Measurements from ENCODE around the gene KCTD15. TPM values are rescaled to one million over a fixed set of nuclear protein-coding genes. Genes with fewer than 3 reads are reported as not detected.

Gene KCTD15
- polyA plus RNA-seq, 1 donor (not counting 4 experiments of a cell fraction or from before 2014, with no cell fraction given), result 16.2 TPM

DNA sequence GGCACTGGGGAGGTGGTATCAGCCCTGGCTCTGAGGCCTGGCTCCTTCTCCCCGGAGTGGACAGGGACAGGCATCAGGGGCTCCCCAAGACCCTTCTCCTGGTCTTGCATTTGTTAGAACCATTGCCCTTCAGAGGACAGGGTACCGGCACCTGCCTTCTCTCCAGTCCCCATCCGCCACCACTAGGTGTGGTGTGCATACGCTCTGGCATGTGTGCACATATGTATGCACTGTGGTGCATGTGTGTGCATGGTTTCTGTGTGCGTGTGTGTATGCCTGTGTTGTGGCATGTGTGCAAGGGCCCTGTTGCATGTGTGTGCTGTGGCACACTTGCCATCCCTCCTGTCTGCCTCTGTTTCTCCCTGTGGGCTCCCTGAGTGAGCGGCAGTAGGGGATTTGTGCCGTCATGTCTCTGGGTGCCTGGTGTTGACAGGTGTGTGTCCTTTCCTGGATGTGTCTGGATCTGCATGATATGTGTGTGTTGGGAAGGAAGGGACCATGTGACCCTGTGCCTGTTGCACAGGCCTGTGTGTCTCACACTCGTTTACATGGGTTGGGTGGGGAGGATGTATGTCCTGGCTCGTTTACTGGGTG lies 9.3 kb downstream of the KCTD15 start:
- Histone ChIP-seq H3K9me3 (ENCODE audit: control insufficient read depth, low read depth, low read length) (no peaks in the 10 kb centered on the region), H3K27ac (ENCODE audit: control insufficient read depth, insufficient read depth, low read length) (no peak overlapping the region), H3K79me2 (ENCODE audit: control insufficient read depth, insufficient read depth, low read length) (peaks cover 7% of the 10 kb centered on the region), H3K4me3 (ENCODE audit: control insufficient read depth in 2 of 3, extremely low read depth in 1 of 3, insufficient read depth in 2 of 3, low read depth in 1 of 3, low read length in 3 of 3) (no peak overlapping the region), H4K20me1 (ENCODE audit: control insufficient read depth, extremely low read depth, insufficient read depth, low read length) (peaks cover 10% of the 10 kb centered on the region), H3K36me3 (ENCODE audit: control insufficient read depth in 2 of 2, extremely low read depth in 1 of 2, insufficient read depth in 2 of 2, low read length in 2 of 2) (peaks cover 6 to 44% of the 10 kb centered on the region in 2 experiments), H3K4me1 (ENCODE audit: control insufficient read depth, extremely low read depth, insufficient read depth, low read length) (peaks cover 24% of the 10 kb centered on the region), H3K9me1 (ENCODE audit: control insufficient read depth, extremely low read depth, insufficient read depth, low read length) (peaks cover 3% of the 10 kb centered on the region), H3K9ac (ENCODE audit: control insufficient read depth, extremely low read depth, insufficient read depth, low read length) (no peak overlapping the region), H3K27me3 (ENCODE audit: control insufficient read depth, extremely low read depth, insufficient read depth, low read length) (no peaks in the 10 kb centered on the region), H3K4me2 (ENCODE audit: control insufficient read depth, extremely low read depth, insufficient read depth, low read depth, low read length) (peak overlapping the region; percentile 32), H2AFZ (ENCODE audit: control insufficient read depth, low read length) (no peak overlapping the region)
- dilution Hi-C loops (cut with MboI; ENCODE audit: extremely low pct_ligation_motif_present, low sequenced_read_pairs), result no loop called here
- FAIRE-seq, result no peak
- DNase-seq (ENCODE audit: low read depth, low spot score), result no peak
- no peak for TF ChIP-seq EZH2 (IDR thresholded peaks at IDR 0.05; ENCODE audit: low read length)
- TF ChIP-seq, protein P1, sequence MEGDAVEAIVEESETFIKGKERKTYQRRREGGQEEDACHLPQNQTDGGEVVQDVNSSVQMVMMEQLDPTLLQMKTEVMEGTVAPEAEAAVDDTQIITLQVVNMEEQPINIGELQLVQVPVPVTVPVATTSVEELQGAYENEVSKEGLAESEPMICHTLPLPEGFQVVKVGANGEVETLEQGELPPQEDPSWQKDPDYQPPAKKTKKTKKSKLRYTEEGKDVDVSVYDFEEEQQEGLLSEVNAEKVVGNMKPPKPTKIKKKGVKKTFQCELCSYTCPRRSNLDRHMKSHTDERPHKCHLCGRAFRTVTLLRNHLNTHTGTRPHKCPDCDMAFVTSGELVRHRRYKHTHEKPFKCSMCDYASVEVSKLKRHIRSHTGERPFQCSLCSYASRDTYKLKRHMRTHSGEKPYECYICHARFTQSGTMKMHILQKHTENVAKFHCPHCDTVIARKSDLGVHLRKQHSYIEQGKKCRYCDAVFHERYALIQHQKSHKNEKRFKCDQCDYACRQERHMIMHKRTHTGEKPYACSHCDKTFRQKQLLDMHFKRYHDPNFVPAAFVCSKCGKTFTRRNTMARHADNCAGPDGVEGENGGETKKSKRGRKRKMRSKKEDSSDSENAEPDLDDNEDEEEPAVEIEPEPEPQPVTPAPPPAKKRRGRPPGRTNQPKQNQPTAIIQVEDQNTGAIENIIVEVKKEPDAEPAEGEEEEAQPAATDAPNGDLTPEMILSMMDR (optimal IDR thresholded peaks at IDR 0.05 in 1 of 3, IDR thresholded peaks at IDR 0.05 in 1 of 3, conservative IDR thresholded peaks at IDR 0.05 in 1 of 3; ENCODE audit: extremely low read depth in 1 of 3, insufficient read depth in 2 of 3, low read length in 3 of 3), result no peak

DNA sequence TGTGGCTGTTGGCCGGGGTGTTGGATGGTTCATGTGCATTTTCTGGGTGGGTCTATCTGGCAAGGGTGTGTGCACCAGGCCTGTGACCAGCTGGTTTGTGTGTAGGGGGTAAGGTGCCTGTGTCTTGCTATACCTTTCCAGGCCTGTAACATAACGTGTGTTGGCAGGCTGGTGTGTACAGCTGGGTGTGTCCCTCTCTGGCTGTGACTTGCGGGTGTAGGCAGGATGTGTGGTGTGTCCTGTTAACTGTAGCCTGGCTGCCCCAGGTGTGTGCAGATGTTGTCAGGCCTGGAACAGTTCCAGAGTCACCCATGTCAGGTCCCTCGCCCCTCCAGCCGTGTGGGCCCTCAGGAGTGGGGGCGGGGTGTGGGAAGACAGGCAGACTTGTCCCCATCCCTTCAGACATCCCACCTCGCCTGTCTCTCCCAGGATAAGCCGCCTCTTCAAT lies 9.8 kb downstream of the KCTD15 start:
- dilution Hi-C loops (cut with MboI; ENCODE audit: extremely low pct_ligation_motif_present, low sequenced_read_pairs), result no loop called here
- no peak overlapping the region for H3K4me3 ChIP-seq (ENCODE audit: control insufficient read depth in 2 of 3, extremely low read depth in 1 of 3, insufficient read depth in 2 of 3, low read depth in 1 of 3, low read length in 3 of 3)
- DNase-seq (ENCODE audit: low read depth, low spot score) (no peak), FAIRE-seq (peak; percentile 63)
- H3K79me2 ChIP-seq (ENCODE audit: control insufficient read depth, insufficient read depth, low read length), result peaks cover 7% of the 10 kb centered on the region
- no peak overlapping the region for H2AFZ ChIP-seq (ENCODE audit: control insufficient read depth, low read length)
- H3K27me3 ChIP-seq (ENCODE audit: control insufficient read depth, extremely low read depth, insufficient read depth, low read length), result no peaks in the 10 kb centered on the region
- H4K20me1 ChIP-seq (ENCODE audit: control insufficient read depth, extremely low read depth, insufficient read depth, low read length), result peaks cover 10% of the 10 kb centered on the region
- peaks cover 24% of the 10 kb centered on the region for H3K4me1 ChIP-seq (ENCODE audit: control insufficient read depth, extremely low read depth, insufficient read depth, low read length)
- no peaks in the 10 kb centered on the region for H3K9me3 ChIP-seq (ENCODE audit: control insufficient read depth, low read depth, low read length)
- no peak for TF ChIP-seq EZH2 (IDR thresholded peaks at IDR 0.05; ENCODE audit: low read length)
- TF ChIP-seq, protein P1 (optimal IDR thresholded peaks at IDR 0.05 in 1 of 3, IDR thresholded peaks at IDR 0.05 in 1 of 3, conservative IDR thresholded peaks at IDR 0.05 in 1 of 3; ENCODE audit: extremely low read depth in 1 of 3, insufficient read depth in 2 of 3, low read length in 3 of 3), result no peak
- H3K9ac ChIP-seq (ENCODE audit: control insufficient read depth, extremely low read depth, insufficient read depth, low read length), result no peak overlapping the region
- no peak overlapping the region for H3K27ac ChIP-seq (ENCODE audit: control insufficient read depth, insufficient read depth, low read length)
- peaks cover 3% of the 10 kb centered on the region for H3K9me1 ChIP-seq (ENCODE audit: control insufficient read depth, extremely low read depth, insufficient read depth, low read length)
- H3K4me2 ChIP-seq (ENCODE audit: control insufficient read depth, extremely low read depth, insufficient read depth, low read depth, low read length), result peak overlapping the region; percentile 32
- peaks cover 3 to 39% of the 10 kb centered on the region in 2 experiments for H3K36me3 ChIP-seq (ENCODE audit: control insufficient read depth in 2 of 2, extremely low read depth in 1 of 2, insufficient read depth in 2 of 2, low read length in 2 of 2)
